Left ventricle myocardium superior (tissue), 1 donor: Measurements from ENCODE around the gene ESYT2. TPM values are rescaled to one million over a fixed set of nuclear protein-coding genes. Genes with fewer than 3 reads are reported as not detected.

ENCODE experiments used
- ATAC-seq: fragments of 200-7000 bp; cut with Tn5 transposase; one replicate; pipeline ENCODE4 v1.9.1; 2020; ENCODE audit warnings: mild to moderate bottlenecking, moderate library complexity
- DNase-seq: peaks from one replicate; pipeline ENCODE4 v3.0.0-alpha.2; 2020
- intact Hi-C: fragments of 100-400 bp; cut with micrococcal nuclease; formaldehyde crosslinking; loops from one replicate; pipeline ENCODE4 v1.11.0; 2022
- total RNA-seq: library from RNA; stranded (reverse); fragmentation: NEBNext Ultra II Directional; extraction: Animal tissue kit (Norgen Biotek cat#: 25700); gene quantifications from one replicate; pipeline ENCODE4 v1.2.1, GENCODE V29; 2021
- donor health status: DM: no; HTN: yes; CAD: no; lungs with severe emphysema.

Gene ESYT2
- total RNA-seq, 1 donor from 2014 or later, result 44.3 TPM

DNA sequence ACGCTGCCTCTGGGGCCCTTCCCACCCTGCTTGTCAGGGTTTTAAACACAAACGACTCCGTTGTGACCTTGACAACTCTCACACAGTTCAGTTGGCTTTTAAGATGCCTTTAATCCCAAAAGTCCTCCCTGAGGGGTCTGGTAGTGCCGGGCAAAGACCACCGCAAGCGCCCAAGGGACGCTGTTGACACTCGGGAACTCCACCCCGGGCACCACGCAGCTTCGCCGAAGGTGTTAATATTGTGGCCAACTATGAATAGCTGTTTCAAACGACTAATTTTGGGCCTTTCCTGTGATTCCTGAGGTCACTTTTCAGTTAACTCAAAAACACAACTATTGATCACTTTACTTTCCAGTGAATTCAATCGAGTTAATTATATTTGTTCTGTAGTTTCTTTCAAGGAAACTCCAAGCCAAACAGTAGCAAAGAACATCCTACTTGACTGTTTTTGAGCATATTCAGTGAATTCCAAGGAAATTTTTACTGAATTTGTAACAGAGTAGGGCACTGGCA is 958 bp upstream of the ESYT2 start:
- DNase-seq (no peak), ATAC-seq (peak; percentile 1)
- intact Hi-C loops, result no loop called here

DNA sequence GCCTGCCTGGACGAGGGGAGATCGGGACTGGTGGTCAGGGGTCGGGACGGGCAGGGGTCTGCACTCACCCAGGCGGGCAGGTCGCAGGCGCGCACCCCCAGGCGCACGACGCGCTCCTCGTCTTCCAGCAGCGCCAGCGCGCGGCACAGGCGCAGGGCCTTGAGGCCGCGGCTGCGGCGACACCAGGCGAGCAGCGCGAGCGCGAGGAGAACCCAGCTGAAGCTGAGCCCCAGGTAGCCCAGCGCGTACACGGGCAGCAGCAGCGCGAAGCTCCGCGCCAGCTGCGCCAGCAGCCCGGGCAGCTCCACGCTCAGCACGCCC is 328 bp downstream of the ESYT2 start:
- intact Hi-C loops, result no loop called here
- DNase-seq (peak; percentile 81), ATAC-seq (peak; percentile 58)

DNA sequence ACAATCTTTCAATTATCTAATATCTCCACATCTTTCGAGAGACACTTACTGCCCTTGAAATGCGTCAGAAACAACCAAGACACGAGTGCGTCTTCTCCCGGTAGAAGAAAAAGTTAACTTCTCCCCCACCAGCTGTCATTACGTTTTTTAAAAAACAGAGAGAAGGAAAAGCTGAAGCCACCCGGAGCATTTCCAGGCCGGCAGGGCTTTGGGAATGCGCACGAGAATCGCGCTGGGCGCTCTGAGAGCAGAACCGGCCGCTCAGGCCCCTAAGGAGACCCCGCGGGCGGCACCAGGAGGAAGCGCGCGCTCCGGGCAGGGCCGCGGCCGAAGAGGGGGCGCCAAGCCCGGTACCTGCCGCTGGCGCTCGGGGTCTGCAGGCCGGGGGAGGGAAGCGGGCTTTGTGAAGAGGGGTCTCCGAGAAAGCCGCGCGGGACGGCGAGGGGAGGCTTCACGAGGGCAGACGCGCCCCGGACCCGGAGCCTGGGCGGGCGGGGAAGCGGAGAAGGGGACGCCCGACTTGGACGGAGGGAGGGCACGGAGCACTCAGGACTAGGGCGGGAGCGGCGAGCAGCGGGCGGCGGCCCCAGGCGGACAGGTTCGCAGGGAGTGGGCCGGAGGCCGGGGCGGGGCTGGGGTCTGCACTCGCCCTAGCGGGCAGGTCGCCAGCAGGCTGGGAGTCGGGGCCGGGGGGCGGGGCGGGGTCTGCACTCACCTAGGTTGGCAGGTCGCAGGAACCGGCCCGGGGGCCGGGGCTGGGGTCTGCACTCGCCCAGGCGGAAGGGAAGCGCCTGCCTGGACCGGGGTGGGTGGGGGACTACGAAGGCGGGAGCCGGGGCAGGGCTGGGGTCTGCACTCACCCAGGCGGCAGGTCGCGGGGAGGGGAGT is 932 bp downstream of the ESYT2 start:
- ATAC-seq (peak; percentile 30), DNase-seq (peak; percentile 65)
- intact Hi-C loops, result no loop called here

DNA sequence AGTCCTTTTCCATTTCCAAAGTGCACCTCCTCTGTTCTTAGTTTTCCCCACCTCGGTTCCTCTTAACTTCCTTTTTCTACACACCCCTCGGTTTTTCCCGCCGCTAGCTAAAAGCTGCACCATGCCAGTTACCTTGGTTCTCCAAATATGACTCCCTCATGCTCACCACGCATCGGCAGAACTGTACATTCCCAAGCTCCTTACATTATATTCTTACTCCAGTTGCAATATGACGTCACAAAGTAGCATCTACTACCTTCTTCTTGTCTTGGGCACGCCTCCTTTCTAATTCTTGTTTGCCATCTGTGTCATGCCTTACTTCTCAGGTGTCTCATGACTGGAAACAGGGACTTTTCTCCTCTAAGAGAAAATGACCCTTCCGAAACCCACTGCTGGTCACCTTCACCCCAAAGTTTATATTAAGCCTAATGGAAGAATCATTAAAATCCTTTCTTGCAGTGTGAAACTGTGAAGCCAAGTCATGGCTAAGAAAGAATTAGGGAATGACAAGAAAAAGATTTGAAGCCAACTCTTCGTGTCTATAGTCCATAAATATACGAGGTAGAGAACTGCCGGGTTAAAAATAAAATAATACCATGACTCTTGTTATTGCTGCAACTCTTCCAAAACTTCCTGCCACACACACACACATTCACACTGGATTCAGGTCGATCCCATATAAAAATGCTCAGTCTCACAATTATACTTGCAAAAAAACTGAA is 1.7 kb downstream of the ESYT2 start:
- DNase-seq (no peak), ATAC-seq (no peak)
- intact Hi-C loops, result no loop called here

DNA sequence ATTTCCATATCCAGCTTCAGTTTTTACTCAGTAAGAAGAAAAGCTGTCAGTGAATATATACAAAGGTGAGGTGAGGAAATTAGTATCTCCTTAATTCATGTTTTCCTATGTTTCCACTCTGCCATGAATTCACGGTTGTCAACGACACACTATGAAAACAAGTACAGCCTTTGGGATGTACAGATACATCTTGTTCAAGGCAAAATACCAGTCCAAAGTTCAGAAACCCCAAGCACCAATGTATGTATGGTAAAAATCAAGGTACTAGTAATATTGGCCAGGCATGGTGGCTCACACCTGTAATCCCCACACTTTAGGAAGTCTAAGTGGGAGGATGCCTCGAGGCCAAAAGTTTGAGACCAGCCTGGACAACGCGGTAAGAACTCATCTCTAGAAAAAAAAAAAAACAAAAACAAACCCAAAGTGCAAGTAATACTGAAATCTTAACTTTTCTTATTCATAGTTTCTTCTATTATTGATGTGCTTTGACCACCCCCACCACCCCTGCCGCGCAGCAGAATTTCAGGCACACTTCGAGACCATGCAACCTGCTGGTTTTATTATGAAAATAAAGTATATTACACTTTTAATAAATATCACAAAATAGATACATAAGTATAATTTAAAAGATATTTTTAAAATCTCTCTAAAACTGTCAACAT is 3.5 kb downstream of the ESYT2 start:
- ATAC-seq (no peak), DNase-seq (no peak)
- intact Hi-C loops, result no loop called here

DNA sequence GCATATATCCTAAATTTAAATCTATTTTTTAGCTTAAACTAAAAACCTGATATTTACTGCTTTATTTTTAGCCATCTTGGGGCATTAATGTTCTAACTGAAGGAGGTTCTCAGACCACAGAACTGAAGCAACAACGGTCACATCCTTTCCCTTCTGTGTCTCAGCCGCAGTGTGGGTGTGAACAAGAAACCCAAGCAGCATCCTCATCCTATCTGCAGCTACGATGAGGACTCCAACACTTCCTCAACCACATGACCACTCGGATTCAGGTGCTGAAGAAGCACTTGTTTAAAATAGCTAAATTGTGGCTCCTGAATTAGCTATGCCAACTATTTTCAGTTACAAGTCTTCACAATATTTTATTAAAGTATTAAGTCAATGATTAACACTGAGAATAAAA is 5.3 kb downstream of the ESYT2 start:
- ATAC-seq, result no peak
- DNase-seq, result no peak
- intact Hi-C loops, result loop anchor here (5.0 kb wide), 1 partner anchor 37 kb away; no protein-coding TSS in a partner anchor

DNA sequence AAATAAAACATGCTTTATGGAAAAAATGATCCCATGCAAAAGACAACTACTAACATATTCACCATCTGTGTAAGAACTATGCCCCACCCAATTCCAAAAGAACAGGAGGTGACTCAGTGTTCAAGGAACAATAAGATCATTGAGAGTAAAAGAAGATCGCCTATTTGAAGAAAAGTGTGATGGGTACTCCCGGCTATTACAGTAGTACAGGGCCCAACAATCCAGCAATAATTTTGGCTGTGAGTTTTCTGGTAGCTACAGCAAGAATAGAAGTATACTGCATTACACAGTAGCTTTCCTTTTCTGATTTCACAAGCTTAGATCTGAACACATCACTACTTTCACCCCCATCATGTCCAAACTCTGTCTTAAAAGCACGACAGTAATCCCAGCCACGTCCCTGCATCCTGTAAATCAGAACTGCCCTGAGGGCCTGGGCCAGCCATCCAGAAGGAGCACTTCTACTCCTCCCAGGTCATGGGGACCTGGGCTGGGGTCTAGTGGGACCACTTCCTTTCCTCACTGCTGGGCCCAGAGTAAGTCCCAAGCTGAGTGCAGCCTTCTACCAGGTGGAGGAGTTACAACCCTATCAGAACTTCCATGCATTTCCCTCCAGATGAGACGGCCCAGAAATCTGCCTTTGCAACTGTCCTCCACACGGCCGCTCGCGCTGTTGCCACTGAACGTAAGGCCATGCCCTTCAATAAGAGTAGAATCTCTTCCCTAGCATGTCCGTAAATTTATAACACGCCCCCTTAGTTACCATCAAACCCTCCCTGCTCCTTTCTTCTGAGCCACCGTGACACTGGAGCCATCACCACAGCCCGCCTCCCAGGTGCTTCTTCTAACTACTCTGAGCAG is 7.9 kb downstream of the ESYT2 start:
- ATAC-seq, result peak; percentile 42
- intact Hi-C loops, result loop anchor here (5.0 kb wide), 1 partner anchor 34 kb away; no protein-coding TSS in a partner anchor
- no peak for DNase-seq

DNA sequence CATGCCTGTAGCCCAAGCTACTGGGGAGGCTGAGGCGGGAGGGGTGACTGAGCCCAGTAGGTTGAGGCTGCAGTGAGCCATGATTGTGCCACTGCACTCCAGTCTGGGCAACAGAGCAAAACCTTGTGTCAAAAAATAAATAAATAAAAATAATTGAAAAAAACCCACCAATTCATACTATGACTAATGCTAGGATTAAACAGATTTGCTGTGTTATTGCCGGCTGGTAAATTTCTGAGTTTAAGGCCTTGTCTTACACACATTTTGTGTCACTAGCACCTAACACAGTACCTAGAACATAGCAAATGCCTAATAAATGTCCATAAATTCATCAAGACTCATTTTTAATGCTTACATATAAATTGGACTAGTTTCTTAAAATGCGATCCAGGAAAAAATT is 8.7 kb downstream of the ESYT2 start:
- DNase-seq, result no peak
- no peak for ATAC-seq
- intact Hi-C loops, result loop anchor here (5.0 kb wide), 1 partner anchor 33 kb away; no protein-coding TSS in a partner anchor

DNA sequence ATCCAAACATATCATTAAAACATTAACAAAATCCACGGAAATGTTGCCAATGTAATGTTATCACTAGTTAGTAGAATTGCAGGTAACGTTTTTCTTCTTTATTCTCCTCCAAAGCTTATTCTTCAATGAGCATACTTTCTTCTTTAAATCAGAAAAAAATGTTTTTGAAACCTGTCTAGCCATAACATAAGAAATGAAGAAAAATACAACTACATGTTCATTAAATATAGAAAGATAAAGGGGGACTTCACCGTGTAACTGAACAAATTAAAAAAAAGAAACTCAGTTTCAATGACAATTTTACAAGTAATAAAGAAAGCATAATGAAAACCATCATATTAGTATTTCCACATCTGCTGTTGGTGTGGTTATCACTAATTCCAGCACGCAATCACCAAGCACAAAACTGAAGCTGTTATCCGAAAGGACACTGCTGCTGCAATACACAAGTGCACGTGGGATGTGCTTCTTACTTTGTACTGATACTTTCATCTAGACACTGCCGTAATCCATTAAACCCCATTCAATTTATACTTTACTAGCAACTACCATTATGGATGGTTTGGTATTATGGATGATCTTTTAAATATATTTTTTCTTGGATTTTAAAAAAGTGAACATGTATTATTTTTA is 9.6 kb downstream of the ESYT2 start:
- ATAC-seq (no peak), DNase-seq (no peak)
- intact Hi-C loops, result loop anchor here (5.0 kb wide), 1 partner anchor 32 kb away; no protein-coding TSS in a partner anchor

DNA sequence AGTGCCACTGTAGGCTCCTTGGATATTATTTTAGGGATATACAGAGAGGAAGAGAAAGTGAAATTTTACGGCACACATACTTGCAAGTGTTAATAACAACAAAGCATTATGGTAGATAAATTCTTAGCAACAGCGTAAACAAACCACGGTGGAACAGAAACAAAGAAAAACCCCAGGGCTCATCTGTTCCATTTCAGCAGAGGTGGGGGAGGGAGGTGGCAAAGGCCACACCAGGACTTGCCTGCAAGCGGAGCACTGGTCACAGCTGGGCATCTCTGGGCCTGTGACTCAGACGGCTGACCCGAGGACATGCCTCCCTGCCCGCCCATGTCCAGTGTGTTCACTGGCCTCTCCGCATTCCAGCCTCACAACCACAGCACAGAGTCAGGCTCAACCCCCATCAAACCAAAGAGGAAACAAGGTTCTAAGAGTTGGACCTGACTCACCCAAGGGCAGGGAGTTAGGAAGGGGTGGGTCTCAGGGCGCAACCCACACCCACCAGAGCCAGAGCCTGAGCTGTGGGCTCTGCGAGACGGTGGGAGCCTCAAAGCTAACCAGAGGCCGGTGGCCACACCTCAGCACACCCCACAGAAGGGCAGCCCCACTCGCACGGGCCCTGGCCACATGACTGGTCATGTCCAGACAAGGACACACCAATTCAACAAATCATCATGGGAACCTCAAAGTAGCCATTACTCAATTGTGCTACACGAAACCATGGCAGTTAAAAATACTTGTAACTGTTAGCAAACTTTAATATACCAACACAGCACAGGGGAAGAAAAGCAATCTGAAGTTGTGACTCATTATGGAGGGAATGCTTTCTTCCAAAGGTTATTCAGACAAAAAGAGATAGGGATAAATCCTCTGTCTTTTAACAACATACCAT is 10.7 kb downstream of the ESYT2 start:
- intact Hi-C loops, result no loop called here
- peak; percentile 89 for DNase-seq
- ATAC-seq, result peak; percentile 89

DNA sequence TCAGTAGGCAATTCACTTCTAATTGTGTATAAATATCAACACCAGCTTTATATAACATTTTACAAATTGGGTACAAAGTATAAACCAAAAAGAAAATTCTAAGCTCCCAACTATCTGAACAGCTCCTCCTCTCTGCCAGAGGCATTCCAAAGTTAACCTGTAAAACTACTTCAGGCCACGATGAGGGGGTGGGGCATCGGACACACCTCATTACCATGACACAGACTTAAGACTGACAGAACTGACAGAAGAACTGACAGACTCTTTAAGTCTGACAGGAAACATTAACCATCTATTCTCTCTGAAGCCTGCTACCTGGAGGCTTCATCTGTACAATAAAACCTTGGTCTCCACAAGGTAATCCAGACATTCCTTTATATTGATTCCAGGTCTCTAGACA is 12.3 kb downstream of the ESYT2 start:
- DNase-seq, result no peak
- intact Hi-C loops, result no loop called here
- no peak for ATAC-seq

DNA sequence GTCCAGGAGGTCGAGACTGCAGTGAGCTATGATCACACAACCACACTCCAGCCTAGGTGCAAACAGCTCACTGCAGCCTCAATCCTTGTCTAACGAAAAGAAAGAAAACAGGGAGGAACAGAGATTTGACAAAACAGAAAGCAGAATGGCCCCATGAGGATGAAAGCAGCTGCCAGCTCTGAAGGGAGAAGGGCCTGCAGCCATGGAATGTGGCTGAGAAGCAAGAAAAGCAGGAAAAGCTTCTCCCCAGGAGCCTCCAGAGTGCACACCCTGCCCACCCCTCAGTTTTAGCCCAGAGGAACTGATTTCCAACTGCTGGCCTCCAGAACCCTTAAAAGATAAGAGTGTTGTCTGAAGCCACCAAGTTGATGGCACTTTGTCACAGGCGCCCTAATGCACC is 13.0 kb downstream of the ESYT2 start:
- no peak for DNase-seq
- ATAC-seq, result peak; percentile 9
- intact Hi-C loops, result no loop called here

DNA sequence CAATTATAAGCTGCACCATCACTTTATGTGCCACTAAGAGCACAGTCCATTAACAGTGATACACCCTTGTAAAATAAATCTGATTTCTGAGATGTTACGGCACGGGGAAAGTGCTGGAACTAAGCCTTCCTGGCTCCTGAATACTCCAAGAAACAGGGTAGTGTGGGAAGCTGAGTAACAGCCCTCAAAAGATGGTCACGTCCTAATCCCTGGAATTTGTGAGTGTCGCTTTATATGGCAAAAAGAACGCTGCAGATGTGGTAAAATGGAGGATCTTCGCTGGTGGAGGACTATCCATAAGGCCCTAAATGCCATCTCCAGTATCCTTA is 13.5 kb downstream of the ESYT2 start:
- intact Hi-C loops, result no loop called here
- DNase-seq (no peak), ATAC-seq (no peak)

DNA sequence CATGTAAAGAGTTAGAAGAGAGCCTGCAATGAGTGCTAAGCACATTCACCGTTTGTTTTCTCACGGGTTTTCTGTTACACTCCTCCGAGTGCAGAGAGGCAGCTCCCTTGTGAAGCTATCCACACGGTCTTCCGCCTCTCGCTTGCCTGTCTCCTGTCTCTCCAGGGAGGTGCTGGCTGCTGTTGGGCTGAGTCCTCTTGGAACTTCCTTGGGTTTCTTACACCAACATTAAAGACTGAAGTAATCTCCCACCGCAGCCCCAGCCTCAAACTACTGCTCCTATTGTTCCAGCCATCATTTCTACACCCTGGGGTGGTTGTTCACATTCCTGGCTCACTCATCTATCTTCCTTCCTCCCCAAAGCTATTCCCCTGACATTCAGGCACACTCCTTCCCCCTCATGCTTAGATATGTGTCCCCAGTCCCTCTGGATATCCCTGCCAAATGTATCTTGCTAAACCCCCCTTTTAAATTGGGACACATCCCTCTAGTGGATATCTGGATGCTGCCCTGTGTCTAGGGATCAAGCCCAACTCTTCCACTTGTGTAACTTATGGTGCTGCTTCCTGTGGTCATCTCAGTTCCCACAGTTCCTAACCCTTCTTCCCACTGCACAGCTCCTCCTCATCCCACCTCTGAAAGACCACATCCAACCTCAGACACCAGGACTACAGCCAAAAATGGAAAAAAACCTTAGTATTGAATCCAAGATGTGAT is 14.1 kb downstream of the ESYT2 start:
- DNase-seq (no peak), ATAC-seq (no peak)
- intact Hi-C loops, result no loop called here

DNA sequence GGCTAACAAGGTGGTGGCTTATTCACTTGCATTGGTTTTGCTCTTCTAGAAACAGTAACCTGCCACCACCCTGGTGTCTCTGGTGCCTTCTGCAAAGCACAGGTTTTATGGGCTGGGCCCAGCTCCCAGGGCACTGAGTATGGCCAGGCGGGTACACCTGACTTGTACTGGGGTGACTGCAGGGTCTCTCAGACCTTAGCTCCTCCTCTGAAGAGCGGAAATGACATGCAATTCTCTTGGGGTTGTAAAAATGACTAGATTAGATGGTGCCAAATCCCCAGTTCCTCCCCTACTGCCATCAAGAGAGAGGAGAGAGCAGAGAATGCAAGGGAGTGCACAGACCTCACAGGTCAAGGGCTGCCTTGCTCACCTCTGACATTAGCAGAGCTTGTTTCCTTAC is 14.7 kb downstream of the ESYT2 start:
- DNase-seq, result no peak
- no peak for ATAC-seq
- intact Hi-C loops, result no loop called here

DNA sequence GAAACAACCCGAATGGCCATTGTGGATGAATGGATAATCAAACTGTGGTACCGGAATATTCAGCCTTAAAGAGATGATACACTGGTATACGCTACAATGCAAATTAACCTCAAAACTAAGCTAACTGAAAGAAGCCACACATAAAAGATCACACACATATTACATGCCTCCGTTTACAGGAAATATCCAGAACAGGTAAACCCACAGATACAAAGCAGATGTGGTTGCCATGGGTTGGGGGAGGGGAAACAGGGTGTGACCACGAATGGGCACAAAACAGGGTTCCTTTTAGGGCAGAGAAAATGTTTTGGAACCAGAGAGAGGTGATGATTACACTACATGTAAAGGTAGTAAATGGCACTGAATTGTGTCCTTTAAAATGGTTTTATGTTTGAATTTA is 16.6 kb downstream of the ESYT2 start:
- DNase-seq (no peak), ATAC-seq (no peak)
- intact Hi-C loops, result no loop called here

DNA sequence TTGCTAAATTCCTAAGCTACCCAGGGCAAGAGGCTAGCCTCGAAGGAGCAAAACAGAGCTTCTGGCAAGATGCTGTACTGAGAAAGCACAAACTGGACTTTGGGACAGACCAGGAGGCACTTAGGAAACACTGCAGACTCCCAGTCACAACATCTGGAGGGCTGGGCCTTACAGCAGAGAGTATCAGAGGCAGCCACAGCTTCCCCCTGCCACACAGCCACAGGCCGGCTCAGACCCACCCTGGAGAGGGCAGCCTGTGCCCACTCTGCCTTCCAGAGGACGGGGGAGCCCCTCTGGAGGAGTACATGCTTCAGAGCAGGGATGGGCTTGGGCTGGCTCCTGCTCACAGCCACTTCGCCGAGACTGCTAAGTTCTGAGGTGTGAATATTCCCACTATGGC is 17.4 kb downstream of the ESYT2 start:
- peak; percentile 68 for ATAC-seq
- no peak for DNase-seq
- intact Hi-C loops, result no loop called here
